GM08714 (cell line): ENCODE data around the gene MIPEP.

ENCODE experiments used
- H3K4me3 ChIP-seq: fragments of 200-500 bp; sonication (Bioruptor generic); 2 replicates; pipeline ENCODE4 v1.5.1; 2014; ENCODE audit warnings: mild to moderate bottlenecking, low read length, inconsistent platforms
- ZNF274 ChIP-seq: IDR thresholded peaks from 2 replicates; pipeline ENCODE4 v1.6.1; 2012; ENCODE audit warnings: mild to moderate bottlenecking, low read depth, low read length

The MIPEP gene

DNA sequence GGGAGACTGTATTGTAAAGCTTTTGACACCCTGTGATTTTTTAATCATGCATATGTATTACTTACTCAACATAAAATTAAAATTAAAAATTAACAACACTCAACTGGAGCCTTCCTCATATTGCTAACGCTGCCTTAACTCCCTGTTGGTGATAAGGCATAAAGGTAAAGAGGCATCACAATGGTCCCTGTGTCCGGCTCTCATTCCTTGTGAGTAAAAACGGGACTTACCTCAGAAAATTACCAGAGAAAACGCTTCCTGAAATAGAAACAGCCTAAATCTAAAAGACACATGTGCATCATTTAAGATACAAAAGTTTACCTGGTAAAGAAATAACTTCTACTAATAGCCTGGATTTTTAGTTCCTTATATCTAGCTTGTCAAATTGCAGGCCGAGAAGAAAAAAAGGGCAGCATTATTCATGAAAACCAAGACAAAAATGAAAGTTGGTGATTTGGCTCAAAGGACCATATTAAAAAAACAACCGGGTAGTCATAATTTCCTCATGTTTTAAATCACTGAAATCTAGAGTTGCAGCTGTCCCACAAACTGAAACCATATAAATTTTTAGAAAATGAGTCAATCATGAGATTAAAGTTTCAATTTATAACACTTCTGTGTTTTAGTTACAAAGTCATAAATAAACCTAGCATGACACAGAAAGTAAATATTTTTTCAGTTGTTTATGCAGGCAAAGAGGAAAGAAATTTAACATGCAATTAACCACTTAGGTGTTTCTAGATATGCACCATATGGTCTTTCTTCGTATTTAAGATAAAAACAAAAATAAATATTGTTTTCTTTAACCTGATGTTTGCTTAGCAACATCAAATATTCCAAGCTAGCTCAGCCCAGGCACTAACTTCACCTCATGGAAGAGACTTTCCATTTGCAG is 94.7 kb downstream of the MIPEP start:
- TF ChIP-seq ZNF274, result no peak
- H3K4me3 ChIP-seq, result no peak overlapping the region

DNA sequence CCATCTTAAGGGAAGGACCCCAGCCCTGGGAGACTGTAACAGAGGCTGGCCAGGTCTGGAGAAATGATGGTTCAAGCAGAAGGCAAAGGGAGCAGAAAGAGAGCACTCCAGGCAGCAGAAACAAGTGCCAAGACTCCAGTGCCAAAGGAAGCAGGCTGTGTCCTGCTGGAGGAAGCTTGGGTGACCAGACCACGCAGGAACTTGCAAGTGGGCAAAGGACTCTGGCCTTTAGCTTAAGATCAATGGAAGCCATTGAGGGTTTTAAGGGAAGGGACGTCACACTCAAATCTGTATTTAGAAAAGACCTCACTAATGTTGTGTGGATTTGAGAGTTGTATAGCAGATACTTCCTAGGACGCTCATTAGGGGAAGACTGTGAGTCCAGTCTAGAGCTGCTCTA is 95.5 kb downstream of the MIPEP start:
- TF ChIP-seq ZNF274, result no peak
- no peak overlapping the region for H3K4me3 ChIP-seq

DNA sequence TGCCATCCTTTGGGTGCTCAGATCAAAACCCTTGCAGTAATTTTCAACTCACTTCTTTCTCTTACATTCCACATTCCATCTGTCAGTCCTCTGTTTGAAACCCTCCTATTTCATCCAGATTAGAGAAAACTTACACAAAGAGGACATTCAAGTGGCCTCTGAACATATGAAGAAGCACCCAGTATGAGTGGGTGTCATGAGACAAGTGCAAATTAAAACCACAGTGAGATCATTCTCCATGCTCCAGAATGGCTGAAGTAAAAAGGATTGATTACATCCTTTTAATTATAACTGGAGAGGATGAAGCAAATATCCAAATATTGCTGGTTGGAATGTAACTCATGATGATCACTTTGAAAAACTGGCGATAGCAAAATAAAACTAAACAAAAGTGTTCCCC is 96.5 kb downstream of the MIPEP start:
- TF ChIP-seq ZNF274, result no peak
- H3K4me3 ChIP-seq, result no peak overlapping the region

DNA sequence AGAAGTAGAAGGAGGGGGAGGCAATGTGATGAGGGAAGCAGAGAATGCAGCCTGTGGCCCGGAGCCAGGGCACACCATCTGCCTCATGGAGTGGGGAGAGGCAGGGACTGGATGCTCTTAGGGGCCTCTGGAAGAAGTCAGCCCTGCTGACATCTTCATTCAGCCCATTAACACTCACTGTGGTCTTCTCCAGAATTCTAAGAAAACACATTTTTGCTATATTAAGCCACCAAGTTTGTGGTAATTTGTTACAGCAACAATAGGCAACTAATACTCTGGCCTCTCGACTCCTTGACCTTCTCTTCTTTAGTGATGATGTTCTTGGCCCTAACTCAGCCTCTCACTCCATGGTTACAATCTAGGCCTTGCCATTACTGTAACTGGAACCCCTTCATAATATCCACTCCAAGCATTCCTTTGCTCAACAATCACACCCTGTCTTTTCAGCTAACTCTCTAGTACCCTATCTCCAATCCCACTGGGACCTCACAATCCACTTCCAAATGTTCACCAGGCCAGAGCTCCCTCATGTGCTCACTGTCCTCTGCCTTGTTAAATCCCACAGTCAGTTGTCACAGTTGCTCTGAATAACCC is 98.5 kb downstream of the MIPEP start:
- no peak for TF ChIP-seq ZNF274
- H3K4me3 ChIP-seq, result no peak overlapping the region

DNA sequence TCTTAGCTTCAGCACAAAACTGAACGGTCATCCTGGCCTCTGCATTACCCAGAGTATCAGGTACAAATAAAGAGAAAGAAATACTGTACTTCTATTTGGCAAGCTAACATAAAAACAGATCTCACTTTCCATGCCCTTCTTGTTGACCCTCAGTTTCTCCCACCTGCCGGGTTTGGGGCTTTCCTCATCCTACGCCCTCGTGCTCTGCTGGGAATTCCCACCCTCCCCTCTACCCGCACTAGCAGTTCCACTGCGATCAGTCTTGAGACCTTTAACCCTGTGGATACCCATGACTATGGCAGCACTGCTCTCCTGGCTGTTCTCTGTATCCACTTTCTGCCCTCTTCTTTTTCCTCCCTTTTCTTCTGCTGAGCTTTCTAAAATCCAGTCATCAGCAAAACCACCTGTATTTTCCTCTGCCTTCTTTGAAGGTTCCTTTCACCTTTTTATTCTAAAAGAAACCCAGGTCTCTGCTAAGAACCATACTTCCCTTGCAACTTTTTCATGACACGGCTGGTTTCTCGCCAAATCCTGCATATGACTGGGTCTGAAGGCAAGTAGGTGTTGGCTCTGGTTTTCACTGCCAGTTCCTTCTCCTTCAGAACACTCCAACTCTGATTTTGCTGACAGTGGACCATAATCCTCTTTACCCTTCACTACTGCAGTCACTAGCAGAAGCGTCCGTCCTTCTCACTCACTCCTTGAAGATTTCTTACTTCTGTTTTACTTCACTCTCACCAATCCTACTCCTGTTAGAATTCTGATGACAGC is 99.4 kb downstream of the MIPEP start:
- no peak for TF ChIP-seq ZNF274
- no peak overlapping the region for H3K4me3 ChIP-seq

DNA sequence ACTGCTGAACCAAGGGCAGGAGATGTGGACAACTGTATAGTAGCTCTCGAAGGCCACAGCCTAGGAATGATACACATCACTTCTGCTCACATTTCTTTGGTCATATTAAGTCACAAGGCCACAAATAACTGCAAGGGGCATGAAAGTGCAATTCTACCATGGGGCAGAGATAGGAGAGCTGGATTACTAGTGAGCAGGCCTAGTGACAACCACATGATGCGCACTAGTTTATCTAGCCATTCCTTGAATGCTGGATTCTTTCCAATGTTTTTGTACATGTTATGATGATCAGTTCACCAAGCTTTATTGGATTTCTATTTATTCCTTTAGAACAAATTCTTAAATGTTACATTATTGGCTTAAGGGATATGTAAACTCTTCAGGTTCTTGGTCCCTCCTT is 100.7 kb downstream of the MIPEP start:
- no peak for TF ChIP-seq ZNF274
- H3K4me3 ChIP-seq, result no peak overlapping the region

DNA sequence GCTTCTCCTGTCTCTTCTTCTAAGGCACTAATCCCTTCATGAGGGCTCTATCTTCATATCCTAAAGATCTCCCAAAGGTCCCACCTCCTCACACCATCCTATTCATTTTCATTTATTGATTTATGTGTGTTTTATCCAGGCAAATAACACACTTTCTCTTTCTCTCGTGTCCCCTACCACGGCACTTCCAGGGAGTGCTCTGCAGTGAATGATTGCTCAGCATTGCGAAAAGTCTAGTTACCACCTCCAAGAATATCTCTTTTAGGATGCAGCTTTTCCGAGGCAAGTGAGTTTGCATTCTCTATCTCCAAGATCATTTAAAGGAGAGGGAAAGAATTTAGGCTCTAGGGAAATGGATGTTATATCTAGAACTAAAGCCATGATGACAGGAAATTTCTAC is 101.7 kb downstream of the MIPEP start:
- TF ChIP-seq ZNF274, result no peak

DNA sequence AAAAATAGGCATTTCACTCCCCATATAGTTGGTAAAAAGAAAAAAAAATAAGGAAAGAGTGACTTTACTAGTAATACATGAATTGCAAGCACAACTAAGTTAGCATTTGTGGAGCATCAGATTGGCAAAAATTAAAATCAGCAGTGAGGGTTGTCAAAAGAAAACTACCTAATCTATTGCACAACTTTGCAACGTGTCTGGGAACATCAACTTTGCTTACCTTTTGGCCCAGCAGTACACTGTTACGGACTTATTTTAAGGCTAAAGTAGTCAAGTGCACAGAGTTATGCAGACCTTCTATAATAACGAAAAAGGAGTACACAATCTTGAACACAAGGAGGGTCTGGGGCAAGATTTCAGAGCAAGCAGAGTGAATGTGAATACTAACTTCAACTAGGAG is 102.6 kb downstream of the MIPEP start:
- no peak for TF ChIP-seq ZNF274
- no peak overlapping the region for H3K4me3 ChIP-seq

More for the DNA sequence above, 101.7 kb downstream of the MIPEP start:
- no peak overlapping the region for H3K4me3 ChIP-seq

DNA sequence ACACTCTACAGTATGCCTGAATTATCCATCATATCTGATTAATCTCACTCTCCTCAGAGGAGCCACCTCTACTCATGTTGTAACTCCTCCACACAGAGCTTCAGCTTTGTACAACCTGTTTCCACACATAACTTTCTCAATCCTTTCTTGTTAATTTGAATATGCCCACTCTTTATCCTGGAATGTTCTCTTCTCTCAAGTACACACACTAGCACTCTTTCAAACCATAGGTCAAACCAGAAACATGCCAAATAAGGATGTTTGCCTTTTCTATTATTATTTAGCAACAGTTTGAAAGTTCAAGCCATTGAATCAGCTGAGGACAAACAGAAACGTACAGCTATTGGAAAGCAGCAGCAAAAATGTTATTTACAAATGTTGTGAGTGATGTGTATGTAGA is 110.3 kb downstream of the MIPEP start:
- no peak for TF ChIP-seq ZNF274

DNA sequence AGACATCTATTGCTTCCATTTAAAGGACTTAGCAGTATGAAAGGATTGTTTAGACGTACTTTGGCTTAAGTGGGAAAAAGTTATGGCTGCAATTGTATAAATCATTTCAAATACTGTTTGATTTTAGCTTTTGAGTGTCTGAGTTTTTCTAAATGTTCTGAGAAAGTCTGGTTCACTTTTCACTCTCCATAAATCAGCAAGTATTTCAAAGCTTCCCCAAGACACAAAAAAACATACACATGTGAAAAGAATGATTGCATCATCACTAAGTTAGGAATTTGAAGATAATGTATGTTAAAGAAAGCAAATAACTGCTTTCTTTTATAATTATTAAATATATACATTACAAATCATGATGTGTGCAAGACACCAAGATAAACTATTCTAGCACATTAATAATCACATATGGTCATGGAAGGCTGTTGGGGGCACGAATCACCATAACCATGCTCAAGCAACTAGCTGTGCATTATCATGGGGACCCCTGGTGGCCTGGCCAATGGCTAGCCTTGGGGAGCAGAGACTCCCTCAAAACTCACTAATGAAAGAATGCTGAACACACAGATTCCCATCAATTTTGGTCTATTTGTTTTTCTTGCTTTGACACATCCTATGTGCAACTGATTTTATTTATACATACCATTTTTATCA is 111.1 kb downstream of the MIPEP start:
- no peak for TF ChIP-seq ZNF274
- H3K4me3 ChIP-seq, result no peak overlapping the region

More for the DNA sequence above, 110.3 kb downstream of the MIPEP start:
- H3K4me3 ChIP-seq, result no peak overlapping the region

DNA sequence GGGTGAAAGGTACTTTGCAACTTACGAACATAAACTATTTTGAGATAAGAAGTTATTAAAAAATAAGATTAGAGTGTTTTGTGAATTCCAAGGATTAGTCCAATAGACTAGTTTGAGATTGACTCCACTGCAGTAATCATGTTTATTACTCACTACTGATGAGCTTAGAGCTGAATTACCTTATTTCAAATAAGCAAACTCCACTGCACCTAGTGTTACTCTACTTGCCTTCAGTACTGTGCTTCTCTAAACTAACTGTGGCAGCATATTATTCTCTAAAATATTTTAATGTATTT is 111.7 kb downstream of the MIPEP start:
- no peak for TF ChIP-seq ZNF274
- no peak overlapping the region for H3K4me3 ChIP-seq

DNA sequence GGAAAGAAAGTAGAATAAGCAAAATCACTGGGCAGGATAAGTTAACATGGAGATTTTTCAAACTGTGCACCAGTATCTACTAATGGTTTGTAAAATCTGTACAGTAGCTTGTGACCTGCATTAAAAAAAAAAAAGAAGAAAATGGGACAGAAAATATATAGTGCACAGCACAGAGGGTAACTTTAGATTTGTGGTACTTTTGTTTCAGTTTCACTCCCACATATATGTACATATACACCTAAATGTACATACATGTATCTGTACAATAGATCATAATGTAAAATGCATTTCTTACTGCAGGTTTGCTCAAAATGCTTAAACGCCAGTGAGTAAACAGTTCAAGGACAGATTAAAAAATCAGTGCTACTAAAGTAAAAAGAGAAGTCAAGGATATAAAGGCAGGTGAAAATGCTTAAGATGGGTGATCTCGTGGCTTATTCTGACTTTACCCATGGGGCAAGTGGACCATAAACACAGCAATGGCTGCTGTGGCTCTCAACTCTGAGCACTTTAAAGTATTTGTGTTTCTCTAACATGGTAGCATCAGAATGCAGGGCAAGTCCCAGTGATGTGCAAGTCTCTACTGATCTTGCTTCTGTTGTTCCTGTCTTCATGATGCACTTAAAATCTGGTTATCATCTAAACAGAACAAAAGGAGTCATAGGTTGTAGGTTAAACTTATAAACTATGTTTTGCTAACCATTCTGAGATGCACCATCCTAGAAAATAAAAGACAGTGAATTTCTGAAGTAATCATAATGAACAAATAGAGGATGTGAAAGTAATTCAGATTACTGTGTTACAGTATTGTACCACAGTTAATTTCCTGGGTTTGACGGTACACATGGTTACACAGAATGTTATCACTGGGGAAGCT is 112.3 kb downstream of the MIPEP start:
- H3K4me3 ChIP-seq, result peak overlapping the region; percentile 48; the same call in 1 of the 2 replicates
- no peak for TF ChIP-seq ZNF274

DNA sequence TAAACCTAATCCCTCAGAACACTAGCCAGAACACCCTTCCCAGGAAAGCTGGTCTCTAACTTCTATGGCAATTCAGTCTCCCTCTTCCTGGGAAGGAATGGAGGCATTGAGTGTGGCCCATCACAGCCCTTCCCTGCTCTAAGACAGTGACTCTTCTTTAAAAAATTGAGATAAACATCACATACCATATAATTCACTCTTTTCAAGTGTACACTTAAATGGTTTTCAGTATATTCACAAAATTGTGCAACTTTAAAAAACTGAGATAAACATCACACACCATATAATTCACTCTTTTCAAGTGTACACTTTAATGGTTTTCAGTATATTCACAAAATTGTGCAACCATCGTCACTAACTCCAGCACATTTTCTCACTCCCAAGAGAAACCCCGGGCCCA is 116.5 kb downstream of the MIPEP start:
- TF ChIP-seq ZNF274, result no peak
- no peak overlapping the region for H3K4me3 ChIP-seq

DNA sequence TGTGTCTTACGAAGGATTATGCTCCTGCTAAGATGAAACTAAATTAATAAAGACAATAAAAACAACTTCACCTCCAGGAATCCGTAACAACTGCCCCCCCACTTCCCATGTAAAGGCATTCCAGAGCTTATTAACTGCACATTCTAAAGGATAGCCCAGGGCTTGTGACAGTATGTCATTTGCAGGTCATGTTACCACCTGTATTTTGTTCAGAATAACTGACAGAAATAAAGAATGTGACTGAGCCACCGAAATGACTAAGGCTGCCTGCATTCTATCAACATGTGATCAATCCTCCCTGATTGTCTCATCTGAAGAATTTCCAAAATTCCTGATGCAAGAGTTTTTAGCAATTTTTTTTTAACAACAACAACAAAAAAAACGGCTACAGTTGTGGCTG is 117.2 kb downstream of the MIPEP start:
- TF ChIP-seq ZNF274, result no peak
- no peak overlapping the region for H3K4me3 ChIP-seq

DNA sequence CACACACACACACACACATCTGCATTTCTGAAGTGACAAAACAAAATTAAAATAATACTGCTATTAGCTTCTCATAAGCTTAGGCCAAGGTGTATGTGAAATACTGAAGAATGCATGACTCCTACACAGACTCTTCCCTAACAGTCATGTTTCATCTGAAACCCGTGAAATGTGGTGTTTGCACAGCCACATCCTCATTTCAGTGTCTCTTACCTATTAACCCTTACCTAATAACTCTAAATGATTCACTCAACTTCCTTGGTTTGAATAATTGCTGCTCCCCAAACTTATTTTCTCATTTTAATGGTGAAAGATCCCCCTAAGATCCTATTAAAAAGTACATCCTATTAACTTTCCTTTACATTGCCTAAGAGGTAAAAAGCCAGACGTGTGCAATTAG is 117.6 kb downstream of the MIPEP start:
- TF ChIP-seq ZNF274, result no peak
- H3K4me3 ChIP-seq, result no peak overlapping the region
